ENCODE data around the gene SEC23IP. TPM values are rescaled to one million over a fixed set of nuclear protein-coding genes. Genes with fewer than 3 reads are reported as not detected.

SEC23IP gene
- polyA plus RNA-seq, 2 donors = 7.9 to 8.0 TPM

- H3K4me3 ChIP-seq (ENCODE audit: low read depth in 1 of 2, low read length in 2 of 2) = no peak overlapping the region
- no peaks in the 10 kb centered on the region for H3K27me3 ChIP-seq (ENCODE audit: control insufficient read depth in 1 of 2, insufficient read depth in 2 of 2, low read length in 2 of 2)
- H3K27ac ChIP-seq (ENCODE audit: low read depth in 2 of 2, low read length in 1 of 2) = no peak overlapping the region
- no peaks in the 10 kb centered on the region for H3K9me3 ChIP-seq (ENCODE audit: control insufficient read depth in 2 of 2, insufficient read depth in 1 of 2, low read depth in 1 of 2, low read length in 1 of 2)
- H3K36me3 ChIP-seq (ENCODE audit: control insufficient read depth in 2 of 2, insufficient read depth in 2 of 2, low read length in 1 of 2) = peaks cover 6 to 8% of the 10 kb centered on the region in 2 donors
- no peaks in the 10 kb centered on the region for H3K4me1 ChIP-seq (ENCODE audit: control insufficient read depth in 2 of 2, insufficient read depth in 2 of 2, low read length in 1 of 2)
Observed at GRCh38 chr10:119928411-119928810, 35.9 kb downstream of the SEC23IP start.

- H3K27ac ChIP-seq (ENCODE audit: low read depth in 2 of 2, low read length in 1 of 2) = no peak overlapping the region
- peaks cover 10% of the 10 kb centered on the region in 2 donors for H3K36me3 ChIP-seq (ENCODE audit: control insufficient read depth in 2 of 2, insufficient read depth in 2 of 2, low read length in 1 of 2)
- 55 to 69% methylated on average over 4 of the region's 4 CpGs for WGBS, 2 donors
Observed at GRCh38 chr10:119931871-119932270, 39.3 kb downstream of the SEC23IP start.

GRCh38 chr10:119932631-119933030 is 40.1 kb downstream of the SEC23IP start:
- Histone ChIP-seq H3K27ac (ENCODE audit: low read depth in 2 of 2, low read length in 1 of 2) (no peak overlapping the region), H3K9me3 (ENCODE audit: control insufficient read depth in 2 of 2, insufficient read depth in 1 of 2, low read depth in 1 of 2, low read length in 1 of 2) (no peaks in the 10 kb centered on the region), H3K4me1 (ENCODE audit: control insufficient read depth in 2 of 2, insufficient read depth in 2 of 2, low read length in 1 of 2) (no peaks in the 10 kb centered on the region), H3K36me3 (ENCODE audit: control insufficient read depth in 2 of 2, insufficient read depth in 2 of 2, low read length in 1 of 2) (peaks cover 7 to 10% of the 10 kb centered on the region in 2 donors), H3K4me3 (ENCODE audit: low read depth in 1 of 2, low read length in 2 of 2) (no peak overlapping the region), H3K27me3 (ENCODE audit: control insufficient read depth in 1 of 2, insufficient read depth in 2 of 2, low read length in 2 of 2) (no peaks in the 10 kb centered on the region)
- 87 to 90% methylated on average over 4 of the region's 4 CpGs for WGBS, 2 donors

More at GRCh38 chr10:119931871-119932270, 39.3 kb downstream of the SEC23IP start:
- no peaks in the 10 kb centered on the region for H3K4me1 ChIP-seq (ENCODE audit: control insufficient read depth in 2 of 2, insufficient read depth in 2 of 2, low read length in 1 of 2)
- no peaks in the 10 kb centered on the region for H3K9me3 ChIP-seq (ENCODE audit: control insufficient read depth in 2 of 2, insufficient read depth in 1 of 2, low read depth in 1 of 2, low read length in 1 of 2)
- no peaks in the 10 kb centered on the region for H3K27me3 ChIP-seq (ENCODE audit: control insufficient read depth in 1 of 2, insufficient read depth in 2 of 2, low read length in 2 of 2)
- no peak overlapping the region for H3K4me3 ChIP-seq (ENCODE audit: low read depth in 1 of 2, low read length in 2 of 2)

- Histone ChIP-seq H3K27me3 (ENCODE audit: control insufficient read depth in 1 of 2, insufficient read depth in 2 of 2, low read length in 2 of 2) (no peaks in the 10 kb centered on the region), H3K9me3 (ENCODE audit: control insufficient read depth in 2 of 2, insufficient read depth in 1 of 2, low read depth in 1 of 2, low read length in 1 of 2) (no peaks in the 10 kb centered on the region), H3K27ac (ENCODE audit: low read depth in 2 of 2, low read length in 1 of 2) (no peak overlapping the region), H3K4me3 (ENCODE audit: low read depth in 1 of 2, low read length in 2 of 2) (no peak overlapping the region), H3K4me1 (ENCODE audit: control insufficient read depth in 2 of 2, insufficient read depth in 2 of 2, low read length in 1 of 2) (no peaks in the 10 kb centered on the region), H3K36me3 (ENCODE audit: control insufficient read depth in 2 of 2, insufficient read depth in 2 of 2, low read length in 1 of 2) (peaks cover 7 to 10% of the 10 kb centered on the region in 2 donors)
- WGBS, 2 donors = 52 to 62% methylated on average over 3 of the region's 3 CpGs
Observed at GRCh38 chr10:119933179-119933578, 40.6 kb downstream of the SEC23IP start.

DNA sequence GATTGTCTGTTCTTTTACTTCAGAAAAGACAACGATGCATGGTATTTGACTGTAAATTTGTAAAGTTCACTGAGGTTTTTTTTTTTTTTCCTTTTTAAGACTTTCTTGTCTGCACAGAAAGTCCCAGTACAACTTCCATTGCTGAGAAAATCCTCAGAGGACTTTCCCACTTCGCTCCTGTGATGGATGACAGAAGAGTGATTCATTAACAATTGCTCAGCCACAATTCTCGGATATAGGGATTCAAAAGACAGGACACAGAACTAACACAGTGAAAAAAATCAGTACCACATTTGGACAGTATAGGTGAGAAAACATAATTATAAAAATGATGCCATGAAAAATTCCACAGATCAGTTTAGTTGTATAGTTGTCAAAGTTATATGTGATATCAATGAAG is 48.0 kb downstream of the SEC23IP start:
- Histone ChIP-seq H3K27me3 (ENCODE audit: control insufficient read depth in 1 of 2, insufficient read depth in 2 of 2, low read length in 2 of 2) (no peaks in the 10 kb centered on the region), H3K27ac (ENCODE audit: low read depth in 2 of 2, low read length in 1 of 2) (no peak overlapping the region), H3K4me1 (ENCODE audit: control insufficient read depth in 2 of 2, insufficient read depth in 2 of 2, low read length in 1 of 2) (no peaks in the 10 kb centered on the region), H3K36me3 (ENCODE audit: control insufficient read depth in 2 of 2, insufficient read depth in 2 of 2, low read length in 1 of 2) (peaks cover 1 to 5% of the 10 kb centered on the region in 2 donors), H3K4me3 (ENCODE audit: low read depth in 1 of 2, low read length in 2 of 2) (no peak overlapping the region), H3K9me3 (ENCODE audit: control insufficient read depth in 2 of 2, insufficient read depth in 1 of 2, low read depth in 1 of 2, low read length in 1 of 2) (no peaks in the 10 kb centered on the region)
- WGBS, 2 donors = 69 to 74% methylated on average over 3 of the region's 3 CpGs

DNA sequence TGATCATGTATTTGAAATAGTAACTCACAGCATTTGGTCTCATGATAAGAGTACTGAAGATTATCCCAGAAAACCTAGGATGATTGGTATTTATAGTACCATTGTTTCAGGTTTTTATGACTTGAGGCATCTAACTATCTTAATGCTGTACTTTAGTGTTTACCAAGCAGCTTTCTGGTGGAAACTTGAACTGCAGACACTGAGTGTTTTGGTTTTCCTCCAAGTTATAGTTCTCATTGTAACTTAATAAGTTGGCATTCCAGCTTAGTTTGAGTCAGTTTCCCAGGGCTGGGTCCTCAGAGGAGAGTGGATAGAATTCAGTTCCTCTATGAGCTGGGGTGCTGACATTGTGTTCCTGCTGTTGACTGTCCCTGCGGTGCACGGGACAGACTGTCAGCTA is 50.4 kb downstream of the SEC23IP start:
- no peak overlapping the region for H3K4me3 ChIP-seq (ENCODE audit: low read depth in 1 of 2, low read length in 2 of 2)
- 93 to 96% methylated on average over 2 of the region's 2 CpGs for WGBS, 2 donors
- peaks cover 0 to 5% of the 10 kb centered on the region in 2 donors for H3K36me3 ChIP-seq (ENCODE audit: control insufficient read depth in 2 of 2, insufficient read depth in 2 of 2, low read length in 1 of 2)
- H3K27ac ChIP-seq (ENCODE audit: low read depth in 2 of 2, low read length in 1 of 2) = no peak overlapping the region
- no peaks in the 10 kb centered on the region for H3K27me3 ChIP-seq (ENCODE audit: control insufficient read depth in 1 of 2, insufficient read depth in 2 of 2, low read length in 2 of 2)
- no peaks in the 10 kb centered on the region for H3K4me1 ChIP-seq (ENCODE audit: control insufficient read depth in 2 of 2, insufficient read depth in 2 of 2, low read length in 1 of 2)
- H3K9me3 ChIP-seq (ENCODE audit: control insufficient read depth in 2 of 2, insufficient read depth in 1 of 2, low read depth in 1 of 2, low read length in 1 of 2) = no peaks in the 10 kb centered on the region

DNA sequence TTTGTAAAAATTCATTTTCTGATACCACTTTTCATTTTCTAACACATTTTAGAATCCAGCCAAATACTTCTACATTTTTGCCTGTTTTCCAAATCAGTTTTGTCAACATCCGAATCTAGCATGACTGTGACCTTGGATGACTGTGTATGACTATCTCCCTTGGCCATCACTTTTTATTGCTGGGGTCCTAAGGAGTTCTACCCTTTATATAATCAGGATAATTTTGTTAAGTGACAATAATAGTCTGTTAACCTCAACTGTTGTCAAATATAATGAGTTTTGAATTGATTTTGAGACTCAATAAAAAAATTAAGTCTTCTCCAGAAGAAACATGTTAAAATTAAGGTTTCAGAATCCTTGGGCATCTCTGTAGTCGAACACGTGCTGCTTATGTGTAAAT is 53.3 kb downstream of the SEC23IP start:
- H3K27ac ChIP-seq (ENCODE audit: low read depth in 2 of 2, low read length in 1 of 2) = no peak overlapping the region
- peaks cover 0 to 5% of the 10 kb centered on the region in 2 donors for H3K36me3 ChIP-seq (ENCODE audit: control insufficient read depth in 2 of 2, insufficient read depth in 2 of 2, low read length in 1 of 2)
- H3K4me3 ChIP-seq (ENCODE audit: low read depth in 1 of 2, low read length in 2 of 2) = no peak overlapping the region
- WGBS, 2 donors = 84 to 85% methylated on average over 3 of the region's 3 CpGs
- no peaks in the 10 kb centered on the region for H3K27me3 ChIP-seq (ENCODE audit: control insufficient read depth in 1 of 2, insufficient read depth in 2 of 2, low read length in 2 of 2)
- H3K4me1 ChIP-seq (ENCODE audit: control insufficient read depth in 2 of 2, insufficient read depth in 2 of 2, low read length in 1 of 2) = no peaks in the 10 kb centered on the region
- no peaks in the 10 kb centered on the region for H3K9me3 ChIP-seq (ENCODE audit: control insufficient read depth in 2 of 2, insufficient read depth in 1 of 2, low read depth in 1 of 2, low read length in 1 of 2)

DNA sequence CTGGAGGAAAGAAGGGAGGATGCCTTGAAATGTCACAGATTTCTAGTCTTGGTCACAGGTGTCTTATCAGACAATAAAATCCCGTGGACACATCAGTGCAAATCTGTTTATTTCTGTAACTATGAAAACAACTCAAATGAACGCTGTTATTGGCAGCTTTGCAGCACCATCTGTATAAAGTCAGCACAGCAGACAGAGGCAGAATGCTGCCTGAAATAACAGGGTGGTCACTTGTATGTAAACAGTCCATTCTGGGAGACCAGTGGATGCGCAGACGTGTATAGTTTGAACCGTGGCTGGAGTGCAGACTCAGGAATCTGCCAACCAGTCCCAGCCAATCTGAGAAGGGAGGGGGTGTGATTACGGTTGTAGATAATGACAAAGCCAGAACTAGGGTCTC is 54.8 kb downstream of the SEC23IP start:
- Histone ChIP-seq H3K27ac (ENCODE audit: low read depth in 2 of 2, low read length in 1 of 2) (no peak overlapping the region), H3K9me3 (ENCODE audit: control insufficient read depth in 2 of 2, insufficient read depth in 1 of 2, low read depth in 1 of 2, low read length in 1 of 2) (no peaks in the 10 kb centered on the region), H3K36me3 (ENCODE audit: control insufficient read depth in 2 of 2, insufficient read depth in 2 of 2, low read length in 1 of 2) (peaks cover 0 to 4% of the 10 kb centered on the region in 2 donors), H3K4me3 (ENCODE audit: low read depth in 1 of 2, low read length in 2 of 2) (no peak overlapping the region), H3K4me1 (ENCODE audit: control insufficient read depth in 2 of 2, insufficient read depth in 2 of 2, low read length in 1 of 2) (no peaks in the 10 kb centered on the region), H3K27me3 (ENCODE audit: control insufficient read depth in 1 of 2, insufficient read depth in 2 of 2, low read length in 2 of 2) (no peaks in the 10 kb centered on the region)
- 50 to 56% methylated on average over 6 of the region's 6 CpGs for WGBS, 2 donors

DNA sequence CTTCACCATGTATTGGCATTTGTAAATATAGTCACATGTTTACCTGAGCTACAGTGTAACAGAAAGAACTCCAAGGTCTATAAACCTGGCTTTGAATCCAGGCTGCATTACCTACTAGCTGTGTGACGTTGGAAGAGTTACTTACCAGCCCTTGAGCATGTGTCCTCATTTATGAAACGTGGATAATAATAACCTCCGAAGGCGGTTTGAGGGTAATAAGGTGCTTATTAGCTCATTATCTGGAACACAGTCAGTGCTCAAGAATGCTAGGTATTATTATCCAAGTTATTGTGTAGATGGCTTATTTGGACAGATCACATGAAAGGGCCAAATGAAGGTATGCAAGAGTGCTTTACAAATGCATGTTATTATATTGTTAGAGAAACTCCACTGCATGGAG is 64.9 kb downstream of the SEC23IP start:
- H3K27ac ChIP-seq (ENCODE audit: low read depth in 2 of 2, low read length in 1 of 2) = no peak overlapping the region
- no peaks in the 10 kb centered on the region for H3K36me3 ChIP-seq (ENCODE audit: control insufficient read depth in 2 of 2, insufficient read depth in 2 of 2, low read length in 1 of 2)
- 69 to 70% methylated on average over 4 of the region's 4 CpGs for WGBS, 2 donors
- H3K4me1 ChIP-seq (ENCODE audit: control insufficient read depth in 2 of 2, insufficient read depth in 2 of 2, low read length in 1 of 2) = no peaks in the 10 kb centered on the region
- no peaks in the 10 kb centered on the region for H3K27me3 ChIP-seq (ENCODE audit: control insufficient read depth in 1 of 2, insufficient read depth in 2 of 2, low read length in 2 of 2)
- no peaks in the 10 kb centered on the region for H3K9me3 ChIP-seq (ENCODE audit: control insufficient read depth in 2 of 2, insufficient read depth in 1 of 2, low read depth in 1 of 2, low read length in 1 of 2)
- no peak overlapping the region for H3K4me3 ChIP-seq (ENCODE audit: low read depth in 1 of 2, low read length in 2 of 2)

DNA sequence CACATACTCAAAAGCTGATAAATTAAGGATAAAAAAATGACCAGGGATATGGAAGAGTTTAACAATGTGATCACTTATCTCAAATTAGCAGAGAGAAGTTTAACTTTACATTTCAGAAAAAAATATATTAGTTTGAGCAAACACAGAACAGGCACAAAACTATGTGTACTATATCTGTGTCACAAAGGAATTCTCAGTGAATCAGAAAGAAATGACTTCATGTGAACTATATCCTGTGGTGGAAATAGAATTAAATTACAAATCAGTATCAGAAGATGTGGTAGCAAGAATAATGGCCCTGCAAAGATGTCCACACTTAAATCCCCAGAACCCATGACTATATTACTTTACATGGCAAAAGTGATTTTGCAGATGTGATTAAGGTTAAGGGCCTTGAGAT is 70.3 kb downstream of the SEC23IP start:
- H3K27ac ChIP-seq (ENCODE audit: low read depth in 2 of 2, low read length in 1 of 2) = no peak overlapping the region
- H3K27me3 ChIP-seq (ENCODE audit: control insufficient read depth in 1 of 2, insufficient read depth in 2 of 2, low read length in 2 of 2) = no peaks in the 10 kb centered on the region
- no peaks in the 10 kb centered on the region for H3K36me3 ChIP-seq (ENCODE audit: control insufficient read depth in 2 of 2, insufficient read depth in 2 of 2, low read length in 1 of 2)
- no peaks in the 10 kb centered on the region for H3K4me1 ChIP-seq (ENCODE audit: control insufficient read depth in 2 of 2, insufficient read depth in 2 of 2, low read length in 1 of 2)
- no peak overlapping the region for H3K4me3 ChIP-seq (ENCODE audit: low read depth in 1 of 2, low read length in 2 of 2)
- peaks cover 0 to 3% of the 10 kb centered on the region in 2 donors for H3K9me3 ChIP-seq (ENCODE audit: control insufficient read depth in 2 of 2, insufficient read depth in 1 of 2, low read depth in 1 of 2, low read length in 1 of 2)
